DMS153 treated with DMSO at 0.1 percent for 48 hours (cell line): Measurements from ENCODE around the gene AMFR.

Experiments used
- DNase-seq: peaks from one replicate; lab custom pipeline; 2025; ENCODE audit not compliant: unreplicated experiment; lab: John Stamatoyannopoulos, UW

AMFR gene

DNA sequence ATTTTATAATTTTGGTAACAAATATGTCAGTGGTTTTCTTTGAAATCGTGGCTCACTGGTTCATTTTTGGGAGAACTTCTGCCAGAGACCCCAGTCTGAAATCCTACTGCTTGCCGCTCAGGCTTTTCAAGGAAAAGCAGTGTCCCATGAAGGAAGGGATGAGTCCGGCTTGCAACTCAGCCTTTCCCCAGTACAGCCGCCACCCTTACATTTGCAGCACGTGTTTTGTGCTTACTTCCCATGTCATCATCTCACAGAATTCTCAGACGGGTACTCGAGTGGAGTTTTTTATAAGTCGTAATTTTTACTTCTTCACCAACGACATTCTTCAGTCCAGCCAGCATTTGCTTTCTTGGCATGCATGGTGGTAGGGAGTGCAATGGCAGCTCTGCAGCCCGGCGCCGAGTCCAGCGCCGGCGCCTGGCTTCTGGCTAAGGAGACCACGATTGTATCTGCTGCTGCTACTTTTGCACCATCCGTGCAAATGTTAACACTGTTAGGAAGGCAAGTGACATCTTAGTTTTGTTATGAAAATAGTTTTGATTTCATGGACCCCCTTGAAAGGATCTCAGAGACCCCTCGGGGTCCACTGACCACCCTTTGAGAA is 111.0 kb downstream of the AMFR start:
- no peak for DNase-seq

DNA sequence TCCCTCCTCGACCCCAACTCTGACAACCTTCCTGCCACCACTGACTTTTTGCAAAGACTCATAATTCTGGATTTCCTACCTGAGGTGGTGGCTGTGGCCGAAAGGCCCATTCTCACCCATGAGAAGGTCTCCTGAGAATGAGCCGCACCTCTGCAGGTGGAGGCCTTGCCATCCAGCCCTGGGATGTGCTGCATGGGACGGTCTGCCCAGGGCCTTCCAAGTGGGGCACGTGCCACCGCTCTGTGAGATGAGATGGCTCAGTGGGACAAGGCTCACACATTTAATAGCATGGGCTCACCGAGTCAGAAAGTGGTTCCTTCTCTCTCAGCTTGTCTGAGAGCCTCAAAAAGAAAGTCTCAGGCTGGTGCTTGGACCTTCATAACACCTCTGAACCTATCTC is 112.8 kb downstream of the AMFR start:
- DNase-seq: no peak

DNA sequence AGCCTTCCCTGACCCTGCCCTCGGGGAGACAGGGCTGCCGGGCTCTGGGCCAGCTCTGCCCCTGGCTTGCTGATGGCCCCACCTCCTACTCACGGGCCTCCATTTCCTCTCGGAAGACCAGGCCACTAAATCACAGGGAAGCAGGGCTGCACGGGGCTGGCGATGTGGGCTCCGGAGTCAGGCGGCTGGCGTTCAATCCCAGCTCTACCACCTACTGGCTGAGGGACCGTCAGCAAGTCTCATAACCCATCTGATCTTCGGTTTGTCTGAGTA is 113.4 kb downstream of the AMFR start:
- DNase-seq: no peak
